Measurements from ENCODE around the gene CALY.
"Not testable (repeated sequence)": the region's sequence is repeated elsewhere in the genome, so short reads cannot be mapped to it uniquely, and the experiment has no call there.

The CALY gene, protein sequence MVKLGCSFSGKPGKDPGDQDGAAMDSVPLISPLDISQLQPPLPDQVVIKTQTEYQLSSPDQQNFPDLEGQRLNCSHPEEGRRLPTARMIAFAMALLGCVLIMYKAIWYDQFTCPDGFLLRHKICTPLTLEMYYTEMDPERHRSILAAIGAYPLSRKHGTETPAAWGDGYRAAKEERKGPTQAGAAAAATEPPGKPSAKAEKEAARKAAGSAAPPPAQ

DNA sequence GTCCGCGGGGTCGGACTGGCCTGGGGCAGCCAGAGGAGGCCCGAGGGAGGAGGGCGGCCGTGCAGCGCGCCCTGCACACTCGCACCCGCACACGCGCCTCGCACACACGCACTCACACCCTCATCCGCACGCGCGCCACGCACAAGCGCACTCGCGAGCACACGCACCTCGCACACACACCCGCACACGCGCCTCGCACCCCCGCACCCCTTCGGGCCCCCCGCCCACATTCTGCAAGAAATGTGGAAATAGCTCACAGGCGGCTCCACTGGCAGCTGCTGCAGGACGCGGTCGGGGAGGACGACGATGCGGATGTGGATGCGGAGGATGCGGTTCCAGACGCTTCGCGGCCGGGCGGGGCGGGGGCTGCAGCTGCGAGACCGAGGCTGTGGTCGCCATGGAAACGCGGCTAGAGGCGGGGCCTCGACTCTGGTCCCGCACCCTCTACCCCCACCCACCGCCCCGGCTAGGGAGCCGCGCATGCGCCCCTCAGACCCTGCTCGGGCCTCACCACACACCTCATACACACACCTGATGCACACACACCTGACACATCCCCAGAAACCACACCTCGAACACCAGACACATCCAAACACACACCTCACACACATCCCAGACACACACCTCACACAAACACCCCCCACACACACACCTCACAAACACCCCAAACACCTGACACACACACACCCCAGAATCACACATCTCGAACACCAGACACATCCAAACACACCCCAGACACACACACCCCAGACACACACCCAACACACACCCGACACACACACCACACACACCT lies at the start of gene CALY:
Gene CALY, minus strand, starts transcription at position 320 of the 793 bp plus-strand sequence. CDS start 7,907 bp downstream, outside the sequence.
- DNase-seq, result peak in 45 of 56 donors; percentile 26 to 93 (median 70)

DNA sequence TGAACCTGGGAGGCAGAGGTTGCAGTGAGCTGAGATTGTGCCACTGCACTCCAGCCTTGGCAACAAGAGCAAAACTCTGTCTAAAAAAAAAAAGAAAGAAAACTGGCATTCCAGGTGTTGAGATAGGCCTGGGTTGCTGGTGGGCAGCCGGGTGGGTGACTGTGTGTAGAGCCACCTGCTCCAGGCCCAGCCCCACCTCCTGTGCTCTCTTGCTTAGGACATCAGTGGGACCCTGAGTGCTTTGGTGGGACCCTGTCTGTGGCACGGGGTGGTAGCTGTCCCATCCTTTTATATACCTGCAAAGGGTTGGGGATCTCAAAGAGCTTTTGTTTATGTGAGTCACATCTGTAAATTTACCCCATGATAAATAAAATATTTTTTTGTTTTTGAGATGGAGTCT lies 48.5 kb upstream of the CALY start:
- no peak for DNase-seq

DNA sequence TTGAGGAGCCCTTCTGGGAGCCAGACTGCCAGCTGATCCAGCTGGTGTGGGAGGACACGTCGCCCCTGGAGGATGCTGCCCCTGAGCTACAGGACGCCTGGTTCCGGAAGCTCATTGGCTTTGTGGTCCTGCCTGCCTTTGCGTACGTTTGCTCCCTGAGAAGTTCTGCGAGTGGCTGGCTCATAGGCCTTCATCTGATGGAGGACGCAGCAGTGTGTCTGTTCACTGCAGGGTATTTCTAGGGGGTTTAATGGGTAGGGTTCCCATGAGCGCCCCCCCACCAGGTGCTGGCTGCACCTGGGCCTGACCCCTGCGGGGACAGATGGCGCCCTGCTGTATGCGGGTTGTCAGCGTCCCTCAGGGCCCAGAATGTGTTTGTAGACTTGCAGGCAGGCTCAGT lies 47.4 kb upstream of the CALY start:
- DNase-seq, result no peak

DNA sequence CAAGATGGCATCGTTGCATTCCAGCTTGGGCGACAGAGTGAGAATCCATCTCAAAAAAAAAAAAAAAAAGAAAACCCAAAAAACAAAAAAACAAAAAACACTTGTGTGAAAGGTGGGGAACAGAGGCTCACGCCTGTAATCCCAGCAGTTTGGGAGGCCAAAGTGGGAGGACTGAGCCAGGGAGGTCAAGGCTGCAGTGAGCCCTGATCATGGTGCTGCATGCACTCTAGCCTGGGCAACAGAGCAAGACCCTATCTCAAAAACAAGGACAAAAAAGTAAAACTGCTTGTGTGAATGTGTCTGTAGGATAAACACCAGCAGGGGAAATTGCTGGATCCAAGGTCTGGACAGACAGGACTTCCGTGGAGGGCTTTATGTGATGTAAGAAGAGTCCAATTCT lies 46.9 kb upstream of the CALY start:
- no peak for DNase-seq

- no peak for DNase-seq
Observed at GRCh38 chr10:133381036-133381435, 44.3 kb upstream of the CALY start.

- peak in 31 of 56 donors; percentile 11 to 62 (median 41) for DNase-seq
Observed at GRCh38 chr10:133379801-133380666, 43.3 kb upstream of the CALY start.

GRCh38 chr10:133379152-133379800 lies 42.6 kb upstream of the CALY start, which contains the start of gene PAOX:
PAOX (plus strand) TSS chr10:133379262; CDS start chr10:133379317, 55 bp downstream.
- peak in 46 of 56 donors; percentile 3 to 78 (median 53) for DNase-seq

GRCh38 chr10:133378251-133379096 lies 41.8 kb upstream of the CALY start:
- DNase-seq, result peak in 49 of 56 donors; percentile 35 to 84 (median 64)

- DNase-seq, result no peak
Observed at GRCh38 chr10:133377818-133378250, 41.1 kb upstream of the CALY start.

DNA sequence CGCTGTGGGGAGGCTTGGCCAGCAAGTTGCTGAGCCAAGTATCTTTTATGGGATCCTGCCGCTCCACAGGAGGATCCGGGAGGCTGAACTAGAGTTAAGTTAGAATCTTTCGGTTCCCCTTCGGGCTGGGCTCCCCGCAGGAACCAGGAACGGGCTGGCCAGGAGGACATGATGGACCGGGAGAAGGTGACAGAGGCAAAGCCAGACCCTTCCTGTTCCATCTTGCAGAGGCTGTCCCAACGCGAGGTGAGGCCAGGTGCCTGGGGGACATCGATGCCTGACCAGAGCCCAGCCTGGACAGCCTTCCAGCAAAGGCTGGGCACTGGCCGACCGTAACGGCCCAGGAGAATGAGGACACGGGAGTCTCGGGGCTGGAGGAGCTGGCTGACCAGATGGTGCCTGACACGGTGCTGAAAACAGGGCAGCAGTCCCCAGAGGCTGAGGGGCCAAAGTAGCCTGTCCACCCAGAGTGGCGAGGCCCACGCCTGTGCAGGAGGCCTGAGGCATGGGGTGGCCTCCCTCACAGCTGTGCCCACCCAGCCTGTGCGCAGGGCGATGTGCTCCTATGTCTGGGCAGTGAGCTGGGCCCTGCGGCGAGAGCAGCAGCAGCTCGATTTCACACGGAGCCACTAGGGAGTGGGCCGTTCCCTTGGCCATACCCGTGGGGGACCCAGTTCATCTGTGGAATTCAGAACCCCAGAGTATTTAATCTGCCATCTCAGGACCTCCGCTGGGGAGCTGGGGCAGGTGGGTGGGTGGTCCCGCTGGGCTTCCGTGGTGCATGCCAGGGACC lies 40.5 kb upstream of the CALY start:
- no peak for DNase-seq

DNA sequence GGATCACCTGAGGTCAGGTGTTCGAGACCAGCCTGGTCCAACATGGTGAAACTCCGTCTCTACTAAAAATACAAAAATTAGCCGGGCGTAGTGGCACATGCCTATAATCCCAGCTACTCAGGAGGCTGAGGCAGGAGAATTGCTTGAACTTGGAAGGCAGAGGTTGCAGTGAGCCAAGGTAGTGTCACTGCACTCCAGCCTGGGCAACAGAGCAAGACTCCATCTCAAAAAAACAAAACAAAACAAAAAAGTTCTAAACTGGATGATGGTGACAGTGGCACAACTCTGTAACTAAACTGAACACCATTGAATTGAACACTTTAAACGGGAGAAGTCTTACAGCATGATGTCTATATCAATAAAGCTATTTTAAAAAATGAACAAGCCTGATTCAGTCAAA lies 39.5 kb upstream of the CALY start:
- not testable (repeated sequence) for DNase-seq

- peak in 4 of 56 donors; percentile 14 to 32 (median 28) for DNase-seq
Observed at GRCh38 chr10:133375357-133376115, 38.8 kb upstream of the CALY start.

GRCh38 chr10:133373174-133374090 lies 36.7 kb upstream of the CALY start, which contains the start of gene ECHS1:
ECHS1 (minus strand) TSS chr10:133373354; CDS start chr10:133373333, 21 bp downstream.
- peak in 55 of 56 donors; percentile 45 to 97 (median 86) for DNase-seq

- DNase-seq, result no peak
Observed at GRCh38 chr10:133372507-133372906, 35.8 kb upstream of the CALY start.

GRCh38 chr10:133370030-133370786 lies 33.5 kb upstream of the CALY start:
- DNase-seq, result no peak

DNA sequence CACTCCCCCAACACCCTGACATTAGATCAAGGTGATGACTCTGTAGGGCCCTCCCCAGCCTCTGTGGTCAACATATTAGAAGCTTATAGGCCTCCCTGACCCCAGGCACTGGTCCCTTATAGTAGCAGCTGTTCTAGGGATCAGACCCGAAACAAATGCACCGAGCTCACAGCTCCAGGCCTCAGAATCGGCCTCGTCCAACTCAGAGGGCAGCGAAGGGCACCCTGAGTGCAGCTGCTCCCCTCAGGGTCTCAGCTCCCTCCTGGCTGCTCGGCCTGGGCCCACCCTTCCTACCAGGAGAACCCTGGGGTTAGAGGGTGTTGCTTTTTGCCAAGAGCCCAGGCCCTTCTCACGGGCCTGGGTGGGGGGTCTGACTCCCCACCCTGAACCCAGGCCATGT lies 31.5 kb upstream of the CALY start:
- no peak for DNase-seq
